GM18505 (cell line): ENCODE measurements around the gene NTMT1.
A peak's percentile ranks its signal among the peaks of the same experiment; 100 is the strongest.

Source experiments
- ATAC-seq: cut with Tn5 transposase; IDR thresholded peaks from one replicate; pipeline ENCODE4 v1.9.1; 2021; ENCODE audit not compliant: unreplicated experiment
- POLR2A ChIP-seq: IDR thresholded peaks from 4 replicates; pipeline ENCODE4 v1.6.1; 2011; ENCODE audit warnings: borderline replicate concordance; ENCODE audit not compliant: insufficient read depth, insufficient read length; ENCODE audit errors: extremely low read depth

NTMT1 gene

DNA sequence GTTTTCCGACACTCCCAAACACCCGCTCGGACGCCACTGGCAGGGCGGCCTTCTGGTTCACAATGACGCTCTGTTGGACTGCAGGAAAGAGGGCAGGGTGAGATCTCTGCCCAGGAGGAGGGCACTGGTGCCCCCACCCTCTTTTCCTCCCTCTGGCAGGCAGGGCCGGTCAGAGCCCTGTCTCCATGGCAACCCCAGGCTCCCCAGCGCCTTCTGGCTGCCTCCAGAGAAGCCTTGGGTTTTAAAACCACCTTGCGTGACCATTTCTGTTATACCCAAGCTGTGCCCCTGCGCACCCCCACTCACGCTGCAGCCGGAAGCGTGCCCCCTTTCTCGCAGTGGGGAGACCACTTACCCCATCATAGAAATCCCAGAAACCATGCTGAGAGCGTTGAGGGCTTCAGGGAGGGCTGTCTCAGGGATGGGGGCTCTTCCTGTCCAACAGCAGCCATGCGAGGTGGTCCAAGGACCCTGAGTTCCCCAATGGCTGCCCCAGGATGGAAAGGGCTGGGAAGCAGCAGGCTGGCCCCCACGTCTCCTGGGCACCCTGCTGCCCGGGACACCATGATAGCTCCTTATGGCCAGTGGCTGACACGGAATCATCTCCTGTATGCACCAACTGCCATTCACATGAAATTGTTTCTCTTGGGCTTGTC is 12.3 kb upstream of the NTMT1 start:
- no peak for TF ChIP-seq POLR2A
- ATAC-seq, result no peak

DNA sequence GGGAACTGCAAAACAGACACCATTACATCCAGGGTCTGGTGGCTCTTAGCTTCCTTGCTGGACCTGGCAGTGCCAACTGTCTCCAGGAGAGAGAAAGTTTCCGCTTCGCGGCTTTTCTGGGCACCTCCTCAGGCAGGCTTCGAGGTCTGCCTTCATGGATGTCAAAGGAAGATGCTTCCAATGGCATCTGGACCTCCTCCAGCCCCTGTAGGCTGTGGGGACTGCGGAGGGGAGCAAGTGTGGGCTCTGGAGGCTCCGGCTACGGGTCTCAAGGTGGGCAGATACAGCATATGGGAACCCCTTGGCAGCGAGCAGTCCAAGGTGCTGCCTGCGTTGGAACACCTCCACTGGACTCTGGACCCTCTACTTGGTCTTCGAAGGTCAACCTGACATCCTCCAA is 11.0 kb upstream of the NTMT1 start:
- ATAC-seq, result no peak
- no peak for TF ChIP-seq POLR2A

DNA sequence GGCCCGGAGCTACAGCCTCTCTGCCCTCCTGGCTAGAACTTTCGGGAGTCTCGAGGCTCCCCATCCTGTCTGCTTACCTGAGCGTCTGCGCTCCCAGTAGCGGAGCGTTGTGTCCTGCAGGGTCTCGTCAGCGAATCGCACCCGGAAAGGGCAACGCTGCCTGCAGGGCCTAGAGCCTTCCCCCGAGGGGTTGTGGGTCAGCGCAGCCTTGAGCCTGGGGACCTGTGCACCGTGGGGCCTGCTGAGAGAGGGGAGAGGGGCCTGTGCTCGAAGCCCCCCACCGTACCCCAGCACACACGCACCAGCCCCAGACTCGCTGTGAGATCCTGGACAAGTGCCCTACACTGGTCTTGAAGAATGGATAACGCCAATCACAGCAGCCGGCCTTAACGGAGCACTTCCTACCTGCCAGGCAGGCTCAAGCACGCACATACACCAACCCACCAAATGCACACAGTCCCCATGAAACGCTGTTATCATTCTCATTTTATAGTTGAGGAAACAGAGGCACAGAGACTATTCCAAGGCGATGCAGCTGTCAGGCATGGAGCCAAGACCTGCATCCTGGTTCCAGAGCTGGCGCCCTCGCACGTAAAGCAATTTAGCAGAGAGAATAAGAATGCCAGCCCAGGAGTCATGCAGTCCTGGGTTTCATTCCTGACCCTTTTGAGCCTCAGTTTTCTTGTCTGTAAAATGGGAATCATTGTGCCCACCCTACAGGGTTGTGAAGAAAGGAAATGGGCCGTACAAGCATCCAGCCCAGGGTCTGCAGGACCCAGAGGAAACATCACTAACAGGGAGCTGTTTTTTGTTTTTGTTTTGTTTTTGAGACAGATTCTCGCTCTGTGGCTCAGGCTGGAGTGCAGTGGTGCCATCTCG is 10.3 kb upstream of the NTMT1 start:
- no peak for TF ChIP-seq POLR2A
- ATAC-seq, result no peak

DNA sequence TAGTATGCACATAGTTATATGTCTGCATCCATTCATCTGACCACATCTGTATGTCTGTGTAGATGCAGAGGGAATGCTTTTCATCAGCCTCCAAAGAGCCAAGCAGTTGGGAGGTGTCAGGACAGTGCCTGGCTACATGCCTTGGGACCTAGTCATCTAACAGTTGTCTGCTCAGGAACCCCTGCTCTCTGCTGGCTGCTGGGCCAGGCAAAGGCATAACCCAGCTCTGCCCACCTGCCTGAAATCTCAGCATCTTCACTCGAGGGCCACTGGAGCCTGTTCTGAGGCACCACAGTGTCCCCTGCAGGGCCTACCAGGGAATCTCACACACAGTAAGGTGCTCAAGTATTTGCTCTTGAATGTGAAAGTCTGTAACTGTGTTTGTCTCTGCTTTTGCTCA is 8.8 kb upstream of the NTMT1 start:
- no peak for ATAC-seq
- TF ChIP-seq POLR2A, result no peak

DNA sequence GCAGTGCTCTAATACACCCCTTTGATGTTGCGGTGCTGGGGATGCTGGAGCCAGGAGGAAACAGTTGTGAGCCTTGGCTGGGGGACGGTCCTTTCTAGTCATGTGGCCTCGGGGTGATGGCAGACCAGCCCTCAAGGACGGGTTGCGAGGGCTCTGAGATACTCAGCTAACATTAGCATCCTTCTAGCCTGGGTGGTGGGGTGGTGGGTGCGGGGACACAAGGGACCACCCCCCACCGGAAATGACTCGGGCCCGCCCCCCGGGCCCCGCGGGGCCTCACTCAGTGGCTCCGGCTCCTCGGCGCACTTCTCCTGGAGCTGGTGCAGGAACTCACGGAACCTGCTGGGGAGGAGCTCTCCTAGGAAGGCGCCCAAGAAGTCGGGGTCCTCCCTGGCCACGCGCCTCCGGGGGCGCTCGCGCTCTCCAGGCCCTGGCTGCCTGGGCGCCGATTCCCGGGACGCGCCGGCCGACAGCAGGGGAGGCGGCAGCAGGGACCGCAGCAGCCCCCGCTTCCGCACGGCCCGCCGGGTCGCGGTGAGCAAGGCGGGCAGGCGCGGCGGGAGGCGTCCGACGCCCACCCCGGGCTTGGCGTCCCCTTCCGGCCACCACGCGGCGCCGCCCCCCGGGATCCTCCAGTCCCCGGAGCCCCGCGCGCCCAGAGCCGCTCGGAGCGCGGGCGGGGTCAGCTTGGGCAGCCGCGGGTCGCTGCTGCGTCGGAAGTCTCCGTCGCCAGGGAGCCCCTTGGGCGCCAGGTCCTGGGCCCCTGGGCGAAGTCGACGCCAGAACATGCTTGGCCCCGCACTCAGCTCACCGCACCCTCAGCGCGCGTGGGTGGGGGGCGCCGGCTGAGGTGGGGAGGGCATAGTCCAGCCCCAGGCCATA is 5.9 kb upstream of the NTMT1 start:
- no peak for TF ChIP-seq POLR2A
- no peak for ATAC-seq

DNA sequence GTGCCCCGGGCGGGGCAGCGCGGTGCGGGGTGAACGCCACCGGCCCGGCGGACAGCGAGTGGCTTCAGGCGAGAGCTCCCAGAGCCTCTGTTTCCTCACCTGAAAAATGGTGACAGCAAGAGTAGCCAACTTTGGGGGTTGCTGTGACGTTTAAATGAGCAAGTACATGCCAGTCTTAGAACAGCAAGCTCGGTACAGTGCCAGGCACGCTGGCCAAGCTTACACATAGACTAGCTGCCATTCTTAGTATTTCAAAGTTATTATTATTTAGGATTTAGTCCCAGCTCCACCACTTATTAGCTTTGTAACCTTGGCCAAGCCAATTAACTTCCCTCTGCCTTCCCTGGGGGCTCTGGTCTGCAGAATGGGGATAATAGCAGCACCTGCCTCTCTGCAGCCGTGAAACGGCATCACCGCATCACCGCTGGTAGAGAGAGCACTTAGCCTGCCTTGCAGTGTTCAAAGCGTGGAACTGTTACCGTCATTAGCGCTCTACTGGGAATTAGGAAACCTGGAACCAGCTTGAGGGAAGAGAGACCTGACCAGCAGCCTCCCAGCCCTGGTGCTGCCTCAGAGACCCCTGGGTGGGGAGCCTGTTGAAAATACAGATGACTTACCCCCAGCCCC is 5.2 kb upstream of the NTMT1 start, which contains the start of gene C9orf50:
C9orf50 (minus strand) TSS at position 433 of the 627 bp plus-strand sequence. CDS start 527 bp downstream, outside the sequence.
- no peak for TF ChIP-seq POLR2A
- no peak for ATAC-seq

DNA sequence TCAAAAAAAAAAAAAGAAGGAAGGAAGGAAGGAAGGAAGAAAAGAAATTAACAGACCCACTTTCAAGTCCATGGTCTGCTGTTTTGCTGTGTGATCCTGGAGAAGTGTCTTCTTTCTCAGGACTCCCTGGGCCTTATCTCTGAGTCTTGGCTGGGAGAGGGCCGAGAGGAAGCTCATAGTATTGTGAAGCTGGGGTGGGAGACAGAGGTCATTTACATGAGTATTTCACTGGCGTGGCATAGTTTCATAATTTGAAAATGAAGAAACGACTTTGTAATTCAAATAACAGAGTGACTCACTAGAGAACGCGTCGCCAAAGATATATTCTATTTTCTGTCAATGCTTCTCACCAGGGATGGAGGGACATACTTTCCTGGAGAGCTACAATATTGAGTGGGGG is 2.6 kb upstream of the NTMT1 start:
- ATAC-seq, result no peak
- TF ChIP-seq POLR2A, result no peak

DNA sequence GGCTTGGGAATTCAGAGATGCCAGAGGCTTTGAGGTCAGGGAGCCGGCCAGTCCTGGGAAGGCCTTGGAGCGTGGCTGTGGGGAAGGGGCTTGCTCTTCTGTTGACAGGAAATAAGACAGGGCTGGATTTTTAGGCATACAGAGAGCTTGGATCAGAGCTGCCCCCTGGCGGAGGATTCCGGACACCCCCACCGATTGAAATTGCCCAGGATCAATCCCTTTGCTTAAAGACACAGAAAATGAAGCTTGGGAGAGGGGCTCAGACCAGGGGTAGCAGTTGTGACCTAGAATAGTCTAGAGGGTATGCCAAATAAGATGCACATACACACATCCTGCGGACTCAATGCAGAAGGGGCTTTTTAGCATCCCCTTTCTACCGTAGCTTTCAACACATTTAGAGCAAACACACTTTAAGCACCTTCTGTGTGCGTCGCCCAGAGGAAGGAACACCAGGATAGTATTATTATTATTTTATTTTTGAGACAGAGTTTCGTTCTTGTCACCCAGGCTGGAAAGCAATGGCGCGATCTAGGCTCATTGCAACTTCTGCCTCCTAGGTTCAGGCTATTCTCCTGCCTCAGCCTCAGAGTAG is 1.7 kb upstream of the NTMT1 start:
- no peak for TF ChIP-seq POLR2A
- ATAC-seq, result no peak

DNA sequence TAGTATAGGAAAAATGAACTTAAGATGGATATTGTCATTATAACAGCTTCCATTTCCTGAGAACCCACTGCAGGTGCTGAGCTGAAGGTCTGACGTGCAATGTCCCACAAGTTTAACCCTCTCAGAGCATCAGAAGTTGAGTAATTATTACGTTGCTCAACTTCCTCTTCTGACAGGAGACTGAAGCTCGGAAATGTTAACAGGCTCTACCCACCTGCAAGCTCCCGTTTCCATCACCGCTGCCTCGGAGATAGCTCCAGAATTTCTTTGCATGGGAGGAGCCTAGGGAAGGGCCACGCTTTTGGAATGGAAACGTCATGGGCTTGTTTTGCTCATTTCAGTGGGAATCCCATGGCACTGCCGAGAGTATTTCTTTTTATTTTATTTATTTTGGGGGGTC is 1.0 kb upstream of the NTMT1 start:
- no peak for ATAC-seq
- TF ChIP-seq POLR2A, result no peak

DNA sequence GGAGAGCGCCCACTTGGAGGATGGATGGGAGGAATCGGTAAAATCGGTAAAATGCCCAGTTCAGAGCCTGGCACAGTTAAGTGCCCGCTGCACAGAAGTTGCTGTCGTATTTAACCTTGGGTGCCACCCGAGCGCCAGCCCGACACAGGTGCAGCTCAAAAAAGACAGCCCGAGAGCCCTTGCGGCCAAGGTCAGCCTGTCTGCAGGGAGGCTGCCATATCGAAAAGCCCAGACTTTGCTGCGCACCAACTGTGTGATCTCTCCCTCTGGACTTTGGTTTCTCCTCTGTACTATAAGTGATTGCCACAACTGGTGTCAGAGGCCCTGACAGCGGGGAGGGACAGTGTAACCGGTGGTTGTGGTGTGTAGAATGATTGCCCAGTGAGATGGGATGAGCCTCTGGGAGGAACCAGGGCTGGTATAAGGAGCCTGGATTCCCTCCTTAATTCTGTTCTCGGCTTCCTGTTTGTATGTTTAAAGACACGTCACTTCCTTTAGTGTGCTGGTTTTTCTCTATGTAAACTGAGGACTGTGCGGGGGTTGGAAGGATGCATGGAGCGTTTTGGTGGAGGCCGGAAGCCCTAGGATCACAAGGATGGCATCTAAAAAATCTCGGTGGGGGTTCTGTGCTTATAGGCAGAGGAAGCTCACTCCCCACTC is 792 bp downstream of the NTMT1 start:
- ATAC-seq, result peak; percentile 23
- no peak for TF ChIP-seq POLR2A

DNA sequence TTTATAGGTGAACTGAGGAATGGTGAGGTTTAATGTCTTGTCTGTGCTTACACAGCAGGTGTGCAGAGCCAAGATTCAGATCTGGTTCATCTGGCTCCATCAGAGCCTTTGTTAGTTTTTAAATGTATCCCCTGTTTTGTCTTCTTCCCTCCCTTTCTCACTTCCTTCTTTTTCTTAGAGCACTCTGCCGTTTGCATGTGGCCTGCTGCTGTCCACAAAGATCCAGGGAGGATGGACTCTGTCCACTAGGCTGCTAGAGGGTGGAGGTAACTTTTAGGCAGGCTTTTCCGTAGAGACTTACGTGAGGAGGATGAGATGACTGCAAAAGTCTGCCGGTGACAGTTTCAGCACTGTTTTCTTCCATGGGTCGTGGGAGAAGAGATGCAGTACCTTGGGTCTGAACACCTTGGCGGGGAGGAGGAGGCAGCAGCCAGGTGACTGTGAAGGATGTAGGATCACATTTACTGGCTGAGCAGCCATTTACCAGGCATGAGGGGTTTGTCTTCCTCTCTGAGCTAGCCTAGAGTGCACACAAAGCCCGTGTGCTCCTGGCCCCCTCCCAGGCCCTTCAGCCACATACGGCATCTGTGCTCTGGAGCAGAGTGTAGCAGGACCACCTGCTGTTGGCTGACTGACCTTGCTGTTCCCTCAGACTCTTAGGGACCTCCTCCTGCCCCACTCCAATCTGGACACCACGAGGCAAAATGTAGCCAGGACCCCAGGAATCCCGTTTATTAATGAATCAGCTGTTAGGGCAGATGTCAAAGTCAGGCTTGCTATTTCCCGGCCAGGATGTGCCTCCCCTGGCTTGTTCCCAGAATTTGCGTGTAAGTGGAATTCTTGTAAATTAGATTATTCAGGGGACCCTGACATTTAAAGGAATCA is 1.8 kb downstream of the NTMT1 start:
- no peak for ATAC-seq

DNA sequence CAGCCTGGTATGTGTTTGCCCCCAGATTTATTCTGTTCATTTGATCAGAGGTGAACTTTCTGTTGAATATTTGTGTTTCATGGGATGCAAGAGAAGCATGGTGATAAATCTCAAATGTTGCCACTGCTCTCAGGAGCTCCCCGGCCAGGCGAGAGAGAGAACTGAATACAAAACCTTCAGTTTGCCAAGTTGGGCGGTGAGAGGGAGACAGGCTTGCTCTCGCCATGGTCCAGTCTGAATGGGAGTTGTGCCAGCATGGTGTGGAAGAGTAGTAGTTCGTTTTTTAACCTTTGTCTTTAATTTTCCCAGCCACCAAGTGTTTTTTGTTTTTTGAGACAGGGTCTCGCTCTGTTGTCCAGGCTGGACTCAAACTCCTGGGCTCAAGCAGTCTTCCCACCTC is 2.7 kb downstream of the NTMT1 start:
- no peak for ATAC-seq
- no peak for TF ChIP-seq POLR2A

More for the DNA sequence above, 1.8 kb downstream of the NTMT1 start:
- no peak for TF ChIP-seq POLR2A
